ENCODE measurements around the gene PCDHGA10. TPM values are rescaled to one million over a fixed set of nuclear protein-coding genes. Genes with fewer than 3 reads are reported as not detected.
"Not testable (repeated sequence)": the region's sequence is repeated elsewhere in the genome, so short reads cannot be mapped to it uniquely, and the experiment has no call there.

Gene PCDHGA10
- total RNA-seq, 2 donors from 2014 or later, result not detected

- no peak for DNase-seq (ENCODE audit: low spot score in 2 of 2)
- Mint-ChIP-seq H3K9me3 (peaks cover 25 to 29% of the 10 kb centered on the region in 2 donors), H3K36me3 (peaks cover 53 to 65% of the 10 kb centered on the region in 2 donors)
Observed at GRCh38 chr5:141409598-141410306, 3.0 kb upstream of the PCDHGA10 start.

GRCh38 chr5:141411575-141411974 lies 1.2 kb upstream of the PCDHGA10 start:
- H3K9me3 Mint-ChIP-seq, result peaks cover 21 to 27% of the 10 kb centered on the region in 2 donors
- peaks cover 57 to 60% of the 10 kb centered on the region in 2 donors for H3K36me3 Mint-ChIP-seq
- H3K27ac Mint-ChIP-seq, result no peak overlapping the region
- ATAC-seq (no peak), DNase-seq (ENCODE audit: low spot score in 2 of 2) (no peak)

More at GRCh38 chr5:141409598-141410306, 3.0 kb upstream of the PCDHGA10 start:
- peak overlapping the region in 1 of 2 donors; percentile 81 for H3K27ac Mint-ChIP-seq
- no peak for ATAC-seq

GRCh38 chr5:141413540-141414069 lies 818 bp downstream of the PCDHGA10 start:
- DNase-seq (ENCODE audit: low spot score in 2 of 2) (no peak), ATAC-seq (no peak)
- Mint-ChIP-seq H3K9me3 (peaks cover 15 to 32% of the 10 kb centered on the region in 2 donors), H3K36me3 (peaks cover 52 to 60% of the 10 kb centered on the region in 2 donors), H3K27ac (no peak overlapping the region)

- not testable (repeated sequence) for H3K27ac Mint-ChIP-seq; ATAC-seq; DNase-seq (ENCODE audit: low spot score in 2 of 2)
- Mint-ChIP-seq H3K36me3 (peaks cover 53 to 60% of the 10 kb centered on the region in 2 donors), H3K9me3 (peaks cover 12 to 28% of the 10 kb centered on the region in 2 donors)
Observed at GRCh38 chr5:141414548-141415274, 1.9 kb downstream of the PCDHGA10 start.

- not testable (repeated sequence) for DNase-seq (ENCODE audit: low spot score in 2 of 2); ATAC-seq; H3K27ac Mint-ChIP-seq
- Mint-ChIP-seq H3K36me3 (peaks cover 48 to 59% of the 10 kb centered on the region in 2 donors), H3K9me3 (peaks cover 9 to 23% of the 10 kb centered on the region in 2 donors)
Observed at GRCh38 chr5:141415275-141415618, 2.5 kb downstream of the PCDHGA10 start.

- H3K27ac Mint-ChIP-seq, result peak within 1 kb of the TSS in 1 of 2 donors; percentile 77
- H3K36me3 Mint-ChIP-seq, result peaks cover 67 to 75% of the 10 kb centered on the region in 2 donors
- H3K9me3 Mint-ChIP-seq, result peaks cover 20 to 32% of the 10 kb centered on the region in 2 donors
- peak in 1 of 2 donors; percentile 60 for DNase-seq (ENCODE audit: low spot score in 2 of 2)
- peak; percentile 80 to 81 for ATAC-seq
Observed at GRCh38 chr5:141417494-141418172, 4.8 kb downstream of the PCDHGA10 start, which contains the start of gene PCDHGB7. TSS of gene PCDHGB7 (plus strand) at chr5:141417677. CDS start at chr5:141417860, 183 bp downstream.

- ATAC-seq, result no peak
- peaks cover 65 to 68% of the 10 kb centered on the region in 2 donors for H3K36me3 Mint-ChIP-seq
- DNase-seq (ENCODE audit: low spot score in 2 of 2), result no peak
- peak overlapping the region in 1 of 2 donors; percentile 57 for H3K27ac Mint-ChIP-seq
- peaks cover 25 to 40% of the 10 kb centered on the region in 2 donors for H3K9me3 Mint-ChIP-seq
Observed at GRCh38 chr5:141419074-141419880, 6.5 kb downstream of the PCDHGA10 start.

- Mint-ChIP-seq H3K36me3 (peaks cover 52 to 65% of the 10 kb centered on the region in 2 donors), H3K27ac (peak within 1 kb of the TSS in 1 of 2 donors; percentile 77), H3K9me3 (peaks cover 25 to 32% of the 10 kb centered on the region in 2 donors)
- peak; percentile 45 to 56 for ATAC-seq
- DNase-seq (ENCODE audit: low spot score in 2 of 2), result peak in 1 of 2 donors; percentile 71
Observed at GRCh38 chr5:141420855-141421488, 8.2 kb downstream of the PCDHGA10 start, which contains the start of gene PCDHGA11. TSS of gene PCDHGA11 (plus strand) at chr5:141421051. CDS start at chr5:141421228, 177 bp downstream.

- ATAC-seq, result no peak
- peak overlapping the region in 1 of 2 donors; percentile 36 for H3K27ac Mint-ChIP-seq
- peaks cover 52 to 70% of the 10 kb centered on the region in 2 donors for H3K36me3 Mint-ChIP-seq
Observed at GRCh38 chr5:141421489-141421855, 8.7 kb downstream of the PCDHGA10 start.

GRCh38 chr5:141422742-141423291 lies 10.0 kb downstream of the PCDHGA10 start:
- no peak for ATAC-seq
- DNase-seq (ENCODE audit: low spot score in 2 of 2), result no peak
- Mint-ChIP-seq H3K9me3 (peaks cover 29 to 37% of the 10 kb centered on the region in 2 donors), H3K27ac (no peak overlapping the region), H3K36me3 (peaks cover 50 to 75% of the 10 kb centered on the region in 2 donors)

More at GRCh38 chr5:141421489-141421855, 8.7 kb downstream of the PCDHGA10 start:
- H3K9me3 Mint-ChIP-seq, result peaks cover 25 to 33% of the 10 kb centered on the region in 2 donors
- no peak for DNase-seq (ENCODE audit: low spot score in 2 of 2)

GRCh38 chr5:141427783-141428426 lies 15.1 kb downstream of the PCDHGA10 start:
- DNase-seq (ENCODE audit: low spot score in 2 of 2), result no peak
- peak overlapping the region in 1 of 2 donors; percentile 50 for H3K27ac Mint-ChIP-seq
- peaks cover 41 to 68% of the 10 kb centered on the region in 2 donors for H3K36me3 Mint-ChIP-seq
- no peak for ATAC-seq
- peaks cover 34 to 35% of the 10 kb centered on the region in 2 donors for H3K9me3 Mint-ChIP-seq

- DNase-seq (ENCODE audit: low spot score in 2 of 2), result no peak
- ATAC-seq, result peak; percentile 48 to 80
- H3K36me3 Mint-ChIP-seq, result peaks cover 36 to 66% of the 10 kb centered on the region in 2 donors
- peak within 1 kb of the TSS in 1 of 2 donors; percentile 81 for H3K27ac Mint-ChIP-seq
- H3K9me3 Mint-ChIP-seq, result peaks cover 26 to 35% of the 10 kb centered on the region in 2 donors
Observed at GRCh38 chr5:141430332-141431113, 17.7 kb downstream of the PCDHGA10 start, which contains the start of gene PCDHGA12. TSS of gene PCDHGA12 (plus strand) at chr5:141430507. CDS start at chr5:141430760, 253 bp downstream.

GRCh38 chr5:141431286-141431685 lies 18.5 kb downstream of the PCDHGA10 start:
- H3K36me3 Mint-ChIP-seq, result peaks cover 36 to 58% of the 10 kb centered on the region in 2 donors
- no peak for DNase-seq (ENCODE audit: low spot score in 2 of 2)
- peak in 1 of 2 donors; percentile 37 for ATAC-seq
- peaks cover 26 to 35% of the 10 kb centered on the region in 2 donors for H3K9me3 Mint-ChIP-seq
- H3K27ac Mint-ChIP-seq, result no peak overlapping the region
